Measurements from ENCODE around the gene CTNNA2.

Gene CTNNA2

GRCh38 chr2:79832511-79833234, 319.8 kb downstream of the CTNNA2 start:
- FAIRE-seq (no peak), DNase-seq (ENCODE audit: insufficient read length) (no peak)
- TF ChIP-seq POLR2A (IDR thresholded peaks at IDR 0.05; ENCODE audit: low read depth, low read length) (no peak), TAF1 (IDR thresholded peaks at IDR 0.05; ENCODE audit: borderline replicate concordance, low read depth, low read length) (no peak), POLR2AphosphoS5 (IDR thresholded peaks at IDR 0.05; ENCODE audit: low read depth, low read length) (no peak)

GRCh38 chr2:79833235-79833878, 320.5 kb downstream of the CTNNA2 start:
- no peak for DNase-seq (ENCODE audit: insufficient read length)
- FAIRE-seq, result no peak
- no peak for TF ChIP-seq TAF1 (IDR thresholded peaks at IDR 0.05; ENCODE audit: borderline replicate concordance, low read depth, low read length)
- TF ChIP-seq POLR2AphosphoS5 (IDR thresholded peaks at IDR 0.05; ENCODE audit: low read depth, low read length), result no peak
- TF ChIP-seq POLR2A (IDR thresholded peaks at IDR 0.05; ENCODE audit: low read depth, low read length), result no peak

GRCh38 chr2:79835911-79836310, 323.1 kb downstream of the CTNNA2 start:
- FAIRE-seq (no peak), DNase-seq (ENCODE audit: insufficient read length) (no peak)
- TF ChIP-seq POLR2A (IDR thresholded peaks at IDR 0.05; ENCODE audit: low read depth, low read length), result no peak
- no peak for TF ChIP-seq POLR2AphosphoS5 (IDR thresholded peaks at IDR 0.05; ENCODE audit: low read depth, low read length)
- TF ChIP-seq TAF1 (IDR thresholded peaks at IDR 0.05; ENCODE audit: borderline replicate concordance, low read depth, low read length), result no peak

GRCh38 chr2:79844011-79844410, 331.2 kb downstream of the CTNNA2 start:
- DNase-seq (ENCODE audit: insufficient read length) (no peak), FAIRE-seq (no peak)
- TF ChIP-seq POLR2AphosphoS5 (IDR thresholded peaks at IDR 0.05; ENCODE audit: low read depth, low read length), result no peak
- no peak for TF ChIP-seq TAF1 (IDR thresholded peaks at IDR 0.05; ENCODE audit: borderline replicate concordance, low read depth, low read length)
- TF ChIP-seq POLR2A (IDR thresholded peaks at IDR 0.05; ENCODE audit: low read depth, low read length), result no peak

GRCh38 chr2:79846878-79847277, 334.0 kb downstream of the CTNNA2 start:
- DNase-seq (ENCODE audit: insufficient read length), result no peak
- FAIRE-seq, result no peak
- TF ChIP-seq POLR2A (IDR thresholded peaks at IDR 0.05; ENCODE audit: low read depth, low read length) (no peak), TAF1 (IDR thresholded peaks at IDR 0.05; ENCODE audit: borderline replicate concordance, low read depth, low read length) (no peak), POLR2AphosphoS5 (IDR thresholded peaks at IDR 0.05; ENCODE audit: low read depth, low read length) (no peak)

GRCh38 chr2:79849241-79849640, 336.4 kb downstream of the CTNNA2 start:
- no peak for TF ChIP-seq TAF1 (IDR thresholded peaks at IDR 0.05; ENCODE audit: borderline replicate concordance, low read depth, low read length)
- TF ChIP-seq POLR2A (IDR thresholded peaks at IDR 0.05; ENCODE audit: low read depth, low read length), result no peak
- TF ChIP-seq POLR2AphosphoS5 (IDR thresholded peaks at IDR 0.05; ENCODE audit: low read depth, low read length), result no peak
- DNase-seq (ENCODE audit: insufficient read length), result no peak
- no peak for FAIRE-seq

DNA sequence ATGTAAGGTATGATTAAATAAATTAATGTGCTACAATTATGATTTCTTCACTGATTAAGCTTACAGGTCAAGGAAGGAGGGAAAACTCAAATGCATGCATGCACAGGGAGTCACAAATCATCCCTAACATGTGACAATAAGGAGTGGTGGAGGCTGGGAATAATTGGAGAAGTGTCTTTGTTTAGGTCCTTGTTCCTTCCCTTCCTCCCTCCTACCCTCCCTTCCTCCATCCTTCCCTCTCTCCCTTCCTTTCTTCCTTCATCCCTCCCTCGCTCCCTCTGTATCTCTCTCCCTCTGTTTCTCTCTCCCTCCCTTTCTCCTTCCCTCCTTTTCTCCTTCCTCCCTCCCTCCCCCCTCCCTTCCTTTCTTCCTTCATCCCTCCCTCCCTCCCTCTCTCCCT, 337.1 kb downstream of the CTNNA2 start:
- no peak for TF ChIP-seq POLR2AphosphoS5 (IDR thresholded peaks at IDR 0.05; ENCODE audit: low read depth, low read length)
- no peak for TF ChIP-seq TAF1 (IDR thresholded peaks at IDR 0.05; ENCODE audit: borderline replicate concordance, low read depth, low read length)
- no peak for TF ChIP-seq POLR2A (IDR thresholded peaks at IDR 0.05; ENCODE audit: low read depth, low read length)
- DNase-seq (ENCODE audit: insufficient read length), result no peak
- FAIRE-seq, result no peak

DNA sequence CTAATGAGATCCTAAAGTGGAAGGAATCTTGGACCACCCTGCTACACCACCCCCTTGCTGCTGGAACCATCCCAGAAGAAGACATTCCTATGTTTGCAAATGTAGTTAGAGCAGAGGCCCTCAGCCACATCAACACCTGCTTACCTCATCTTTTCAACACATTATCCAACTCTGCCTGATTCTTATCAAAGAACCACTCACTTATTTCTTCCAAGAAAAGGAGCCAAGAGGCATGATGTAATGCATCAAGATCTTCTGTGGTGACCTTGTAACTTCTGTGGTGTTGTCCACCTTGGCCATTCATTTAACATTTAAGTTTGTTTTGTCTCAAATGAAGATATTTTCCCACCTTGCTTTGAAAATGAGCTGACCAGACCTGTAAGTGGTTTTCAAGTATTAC, 338.1 kb downstream of the CTNNA2 start:
- DNase-seq (ENCODE audit: insufficient read length) (no peak), FAIRE-seq (no peak)
- TF ChIP-seq POLR2A (IDR thresholded peaks at IDR 0.05; ENCODE audit: low read depth, low read length), result no peak
- no peak for TF ChIP-seq TAF1 (IDR thresholded peaks at IDR 0.05; ENCODE audit: borderline replicate concordance, low read depth, low read length)
- TF ChIP-seq POLR2AphosphoS5 (IDR thresholded peaks at IDR 0.05; ENCODE audit: low read depth, low read length), result no peak

DNA sequence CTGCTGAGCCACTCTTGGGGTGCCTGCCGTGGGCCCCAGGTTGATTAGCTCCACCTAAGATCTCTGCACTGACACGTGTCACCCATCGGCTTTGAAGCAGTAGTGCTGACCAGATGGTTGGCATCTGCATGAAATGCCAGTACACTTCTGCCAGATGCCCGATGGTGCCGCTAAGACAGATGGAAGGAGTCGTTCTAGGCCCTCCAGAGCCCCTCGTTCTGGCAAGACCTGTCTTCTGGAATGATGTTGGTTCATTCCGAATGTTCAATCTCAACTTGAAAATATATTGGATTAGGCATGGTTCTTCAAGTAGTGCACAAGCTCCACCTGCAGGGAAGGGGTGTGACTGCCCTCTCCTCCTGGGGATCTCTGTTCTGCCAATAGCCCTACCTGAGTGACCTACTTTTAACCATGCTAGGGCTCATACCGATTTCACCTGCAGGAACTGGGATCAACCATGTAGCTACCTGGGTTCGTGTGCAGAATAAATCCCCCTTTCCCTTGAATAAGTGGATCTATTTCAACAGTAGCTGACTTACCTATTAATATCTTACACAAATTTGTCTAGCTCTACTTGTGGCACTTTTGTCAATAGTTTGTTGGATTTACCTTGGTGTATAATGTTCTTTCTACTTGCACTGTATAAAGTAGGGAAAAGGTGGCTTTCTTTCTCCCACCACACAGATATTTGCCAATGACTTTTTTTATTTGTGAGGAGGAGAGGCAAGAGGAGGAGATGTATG, 342.6 kb downstream of the CTNNA2 start:
- FAIRE-seq, result no peak
- no peak for DNase-seq (ENCODE audit: insufficient read length)
- TF ChIP-seq TAF1 (IDR thresholded peaks at IDR 0.05; ENCODE audit: borderline replicate concordance, low read depth, low read length), result no peak
- no peak for TF ChIP-seq POLR2A (IDR thresholded peaks at IDR 0.05; ENCODE audit: low read depth, low read length)
- no peak for TF ChIP-seq POLR2AphosphoS5 (IDR thresholded peaks at IDR 0.05; ENCODE audit: low read depth, low read length)

DNA sequence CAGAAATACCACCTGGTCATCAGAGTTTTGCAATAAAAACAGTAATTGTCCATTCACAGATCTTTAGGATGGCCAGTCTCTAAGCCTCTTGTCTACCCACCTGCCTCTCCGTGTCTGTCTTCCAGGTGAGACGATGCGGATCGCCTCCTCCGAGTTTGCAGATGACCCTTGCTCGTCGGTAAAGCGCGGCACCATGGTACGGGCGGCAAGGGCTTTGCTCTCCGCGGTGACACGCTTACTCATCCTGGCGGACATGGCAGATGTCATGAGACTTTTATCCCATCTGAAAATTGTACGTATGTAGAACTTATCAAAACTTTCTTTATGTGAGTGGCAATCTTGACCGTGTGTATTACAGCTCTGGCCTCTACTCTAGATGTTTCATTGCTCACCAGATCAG, 345.0 kb downstream of the CTNNA2 start:
- no peak for TF ChIP-seq POLR2AphosphoS5 (IDR thresholded peaks at IDR 0.05; ENCODE audit: low read depth, low read length)
- no peak for TF ChIP-seq TAF1 (IDR thresholded peaks at IDR 0.05; ENCODE audit: borderline replicate concordance, low read depth, low read length)
- TF ChIP-seq POLR2A (IDR thresholded peaks at IDR 0.05; ENCODE audit: low read depth, low read length), result no peak

GRCh38 chr2:79860228-79861058, 347.6 kb downstream of the CTNNA2 start:
- FAIRE-seq, result no peak
- no peak for DNase-seq (ENCODE audit: insufficient read length)
- TF ChIP-seq POLR2A (IDR thresholded peaks at IDR 0.05; ENCODE audit: low read depth, low read length) (no peak), POLR2AphosphoS5 (IDR thresholded peaks at IDR 0.05; ENCODE audit: low read depth, low read length) (no peak), TAF1 (IDR thresholded peaks at IDR 0.05; ENCODE audit: borderline replicate concordance, low read depth, low read length) (no peak)

More for the DNA sequence above, 345.0 kb downstream of the CTNNA2 start:
- FAIRE-seq, result no peak
- DNase-seq (ENCODE audit: insufficient read length), result no peak
